Brain pericyte (primary cell): Measurements from ENCODE around the gene PPP1R9B.
A peak's percentile ranks its signal among the peaks of the same experiment; 100 is the strongest.

Source experiments
- DNase-seq: peaks from one replicate; pipeline ENCODE4 v3.0.0-alpha.2; 2012; ENCODE audit warnings: low read depth, low spot score

The PPP1R9B gene

GRCh38 chr17:50106393-50107131, 43.9 kb downstream of the PPP1R9B start:
- no peak for DNase-seq

- DNase-seq: no peak
Measured at GRCh38 chr17:50105811-50106210, 44.7 kb downstream of the PPP1R9B start.

- no peak for DNase-seq
Measured at GRCh38 chr17:50103941-50104340, 46.5 kb downstream of the PPP1R9B start.

GRCh38 chr17:50103252-50103651, 47.2 kb downstream of the PPP1R9B start:
- DNase-seq: no peak

- DNase-seq: no peak
Measured at GRCh38 chr17:50102164-50102991, 48.1 kb downstream of the PPP1R9B start.

- DNase-seq: no peak
Measured at GRCh38 chr17:50101346-50102163, 48.9 kb downstream of the PPP1R9B start.

- no peak for DNase-seq
Measured at GRCh38 chr17:50100921-50101345, 49.5 kb downstream of the PPP1R9B start.

GRCh38 chr17:50100480-50100883, 50.0 kb downstream of the PPP1R9B start:
- no peak for DNase-seq

GRCh38 chr17:50099003-50099402, 51.5 kb downstream of the PPP1R9B start:
- DNase-seq: no peak

GRCh38 chr17:50098583-50098982, 51.9 kb downstream of the PPP1R9B start:
- DNase-seq: no peak

- DNase-seq: no peak
Measured at GRCh38 chr17:50097926-50098325, 52.6 kb downstream of the PPP1R9B start.

- DNase-seq: no peak
Measured at GRCh38 chr17:50097455-50097854, 53.0 kb downstream of the PPP1R9B start.

GRCh38 chr17:50096758-50097157, 53.7 kb downstream of the PPP1R9B start:
- DNase-seq: no peak

- no peak for DNase-seq
Measured at GRCh38 chr17:50096092-50096491, 54.4 kb downstream of the PPP1R9B start.

- no peak for DNase-seq
Measured at GRCh38 chr17:50095626-50096037, 54.8 kb downstream of the PPP1R9B start.

GRCh38 chr17:50094753-50095619, 55.5 kb downstream of the PPP1R9B start, which contains the start of gene PDK2:
PDK2 (plus strand) TSS chr17:50095351; CDS start chr17:50095436, 85 bp downstream.
- DNase-seq: peak; percentile 86

- peak; percentile 41 for DNase-seq
Measured at GRCh38 chr17:50094243-50094752, 56.2 kb downstream of the PPP1R9B start.

GRCh38 chr17:50093807-50094206, 56.7 kb downstream of the PPP1R9B start:
- DNase-seq: no peak

GRCh38 chr17:50093246-50093645, 57.2 kb downstream of the PPP1R9B start:
- no peak for DNase-seq

- no peak for DNase-seq
Measured at GRCh38 chr17:50091918-50092285, 58.6 kb downstream of the PPP1R9B start.
